Right ventricle myocardium superior (tissue), 1 donor: Measurements from ENCODE around the gene LYPD1. TPM values are rescaled to one million over a fixed set of nuclear protein-coding genes. Genes with fewer than 3 reads are reported as not detected.

Experiments used
- ATAC-seq: fragments of 200-7000 bp; cut with Tn5 transposase; one replicate; pipeline ENCODE4 v1.9.1; 2020; ENCODE audit warnings: mild to moderate bottlenecking; ENCODE audit not compliant: poor library complexity
- DNase-seq: peaks from one replicate; pipeline ENCODE4 v3.0.0-alpha.2; 2020
- intact Hi-C: fragments of 100-400 bp; cut with DNase I; formaldehyde crosslinking; loops from one replicate; pipeline ENCODE4 v1.11.2; 2022
- total RNA-seq: library from RNA; stranded (reverse); fragmentation: NEBNext Ultra II Directional; extraction: Animal tissue kit (Norgen Biotek cat#: 25700); gene quantifications from one replicate; pipeline ENCODE4 v1.2.1, GENCODE V29; 2021
- donor health status: DM: no; HTN: yes; CAD: no; lungs with severe emphysema.

The LYPD1 gene
- total RNA-seq, 1 donor from 2014 or later, result not detected

DNA sequence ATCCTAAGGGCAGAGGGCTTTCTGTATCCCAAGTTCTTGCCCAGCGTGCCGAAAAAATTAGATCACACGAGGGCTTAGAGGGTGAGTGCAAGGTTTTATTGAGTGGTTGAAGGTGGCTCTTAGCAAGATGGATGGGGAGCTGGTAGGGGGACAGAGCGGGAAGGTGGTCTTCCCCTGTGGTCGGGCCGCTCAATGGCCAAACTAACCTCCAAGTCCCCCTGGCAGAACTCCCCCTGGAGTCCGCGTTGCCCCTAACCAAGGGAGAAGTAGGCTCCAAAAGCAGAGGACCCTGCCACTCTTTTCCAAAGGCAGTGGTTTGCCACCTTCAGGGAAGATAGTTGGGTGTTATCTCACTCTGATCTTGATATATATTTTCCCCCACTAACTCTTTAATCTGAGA, 63.4 kb downstream of the LYPD1 start:
- intact Hi-C loops, result no loop called here
- ATAC-seq (no peak), DNase-seq (no peak)

DNA sequence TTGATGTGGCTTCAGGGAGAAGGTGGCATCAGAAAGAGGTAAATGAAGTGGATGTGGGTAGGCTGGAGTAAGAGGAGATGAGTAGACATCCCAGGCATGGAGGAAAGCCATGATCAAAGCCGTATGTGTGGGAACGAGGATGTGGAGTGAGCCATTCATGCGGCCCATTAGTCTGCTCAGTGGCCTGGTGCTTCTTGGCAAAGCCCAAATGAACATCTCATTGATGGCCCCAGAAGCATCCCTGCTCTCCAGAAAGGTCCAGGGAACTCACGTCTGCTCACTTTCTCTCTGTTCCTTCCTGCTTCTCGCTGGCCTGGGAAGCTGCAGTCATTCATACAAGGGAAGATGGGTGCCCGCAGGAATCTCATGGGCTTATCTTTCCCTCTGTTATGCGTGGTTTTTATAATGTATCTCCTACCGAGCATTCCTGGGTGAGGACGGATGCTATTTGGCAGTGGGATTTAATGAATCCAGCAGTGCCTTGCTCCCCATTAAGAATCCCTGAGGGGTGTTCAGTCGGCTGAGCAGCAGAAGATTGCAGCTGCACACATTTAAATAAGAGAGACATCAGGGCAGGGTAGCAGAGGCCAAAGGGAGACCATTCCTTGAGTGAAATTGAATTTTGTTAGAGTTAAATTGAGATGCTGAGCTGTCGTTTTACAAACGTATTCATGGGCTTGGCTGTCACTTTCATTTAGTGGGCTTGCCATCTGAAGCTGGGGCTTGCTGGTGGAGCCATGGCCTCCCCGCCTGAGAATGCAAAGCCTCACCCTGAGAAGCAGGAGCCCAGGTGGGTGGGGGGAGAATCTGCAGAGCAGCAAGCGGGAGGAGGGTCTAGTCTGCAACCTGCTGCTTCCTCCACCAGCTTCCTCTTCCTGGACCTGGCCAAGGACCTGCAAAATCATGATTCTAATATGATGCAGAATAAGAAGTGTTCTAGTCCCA, 64.5 kb downstream of the LYPD1 start:
- ATAC-seq (no peak), DNase-seq (no peak)
- intact Hi-C loops, result no loop called here

DNA sequence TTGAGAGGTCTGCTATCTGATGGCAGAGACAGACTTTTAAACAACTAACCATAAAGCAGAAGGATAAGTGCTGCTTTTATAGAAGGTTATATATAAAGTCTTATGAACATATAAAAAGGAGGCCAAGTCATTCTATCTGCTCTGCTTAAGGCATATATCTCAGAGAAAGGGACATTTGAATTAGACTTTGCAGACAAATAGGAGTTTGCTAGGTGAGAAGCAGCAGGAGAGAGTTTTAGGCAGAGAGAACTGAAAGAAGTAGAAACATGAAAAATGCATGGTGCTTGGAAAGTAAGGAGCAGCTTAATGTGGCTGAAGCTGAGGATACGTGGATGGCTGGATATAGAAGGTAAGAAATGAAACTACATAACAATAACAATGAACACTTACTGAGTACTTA, 65.4 kb downstream of the LYPD1 start:
- DNase-seq (no peak), ATAC-seq (no peak)
- intact Hi-C loops, result no loop called here

DNA sequence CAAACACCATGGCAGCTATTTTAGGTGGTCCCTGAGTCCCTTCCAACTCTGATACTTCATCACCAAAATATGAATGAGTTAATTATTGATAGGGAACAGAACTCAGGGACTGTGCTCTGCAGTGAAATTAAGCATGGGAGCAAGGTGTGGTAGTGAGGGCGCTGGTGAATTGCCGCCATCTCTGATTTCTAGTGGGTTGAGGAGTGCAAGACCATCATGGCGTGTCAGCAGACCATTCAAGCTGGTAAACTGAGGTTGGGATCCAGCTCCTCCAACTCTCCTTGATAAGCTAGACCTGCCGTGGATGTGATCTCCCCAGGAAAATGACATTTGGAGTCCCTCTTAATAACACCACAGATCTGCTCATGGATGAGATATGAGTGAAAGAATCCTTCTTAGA, 70.4 kb downstream of the LYPD1 start:
- intact Hi-C loops, result no loop called here
- ATAC-seq, result no peak
- DNase-seq, result no peak

DNA sequence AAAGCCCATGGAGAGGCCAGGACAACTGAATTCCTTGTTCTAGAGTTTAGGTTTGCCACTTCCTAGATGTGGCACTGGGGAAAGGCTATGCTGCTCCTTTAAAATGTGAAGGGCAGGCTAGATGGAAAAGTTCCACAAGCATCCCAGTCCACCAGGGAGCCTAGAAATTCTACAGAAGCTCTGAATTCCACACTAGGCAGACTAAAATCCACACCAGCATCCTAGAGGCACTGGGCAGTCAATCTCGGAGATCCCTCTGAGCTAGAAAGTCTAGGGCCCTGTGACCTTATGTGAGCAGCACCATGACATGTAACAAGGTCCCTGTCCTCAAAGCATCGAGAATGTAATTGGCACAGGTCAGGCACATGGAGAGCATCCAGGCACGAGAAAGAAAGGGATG, 71.5 kb downstream of the LYPD1 start:
- intact Hi-C loops, result no loop called here
- ATAC-seq, result no peak
- DNase-seq, result no peak

DNA sequence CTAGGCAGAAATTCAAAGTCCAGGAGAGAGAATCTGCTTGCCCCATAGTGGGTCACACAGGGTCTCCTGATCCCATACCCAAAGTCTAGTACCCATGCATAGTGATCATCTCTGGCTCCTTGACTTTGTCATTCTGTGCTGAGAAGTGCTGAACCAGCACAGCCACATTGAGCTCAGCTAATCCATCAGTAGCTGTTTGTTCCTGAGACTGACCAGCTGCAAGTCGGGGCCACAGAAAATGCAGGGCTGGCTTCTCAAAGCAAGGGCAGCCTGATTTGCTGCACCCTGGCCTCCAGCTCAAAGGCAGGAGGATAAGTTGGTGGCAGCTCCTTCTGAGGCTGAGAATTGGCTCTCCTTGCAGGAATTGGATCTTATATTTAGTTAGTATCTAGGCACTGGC, 72.2 kb downstream of the LYPD1 start:
- no peak for ATAC-seq
- intact Hi-C loops, result no loop called here
- no peak for DNase-seq

DNA sequence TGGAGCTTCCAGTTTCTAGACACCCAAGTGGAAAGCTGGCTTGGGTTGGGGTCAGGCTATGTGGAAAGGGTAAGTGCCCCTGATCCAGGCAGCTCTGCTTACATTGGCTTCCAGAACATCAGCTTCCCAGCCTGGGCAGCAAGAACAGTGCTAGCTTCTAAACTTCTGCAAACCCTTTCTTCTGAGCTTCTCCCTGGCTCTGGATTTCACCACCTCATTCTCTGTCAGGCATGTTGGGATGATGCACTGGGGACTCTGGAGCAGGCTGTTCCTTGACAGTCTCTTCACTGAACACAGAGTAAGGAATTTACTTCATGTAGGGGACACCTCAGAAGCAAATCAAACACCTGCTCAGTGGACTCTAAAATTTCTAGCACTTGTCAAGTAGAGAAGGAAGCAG, 72.8 kb downstream of the LYPD1 start:
- intact Hi-C loops, result no loop called here

DNA sequence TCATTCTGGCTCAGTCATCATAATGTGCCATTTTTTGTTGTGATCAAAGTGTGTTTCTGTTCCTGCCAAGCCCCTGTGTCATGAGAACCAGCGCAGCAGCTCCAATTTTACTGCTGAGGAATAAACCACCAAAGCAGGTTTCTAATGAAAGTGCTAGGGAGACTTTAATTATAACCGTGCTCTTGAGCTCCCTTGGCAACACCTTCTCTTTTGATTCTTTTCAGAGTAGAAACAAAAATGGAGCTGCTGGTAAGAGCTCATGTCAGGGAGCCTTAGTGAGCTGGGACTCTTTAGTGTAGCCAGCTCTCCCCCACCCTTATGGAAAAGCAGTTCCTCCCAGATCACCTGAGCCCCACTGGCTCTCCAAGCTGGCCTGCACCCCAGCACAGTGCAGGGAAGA, 74.3 kb downstream of the LYPD1 start:
- ATAC-seq (no peak), DNase-seq (no peak)
- intact Hi-C loops, result no loop called here

More for the DNA sequence above, 72.8 kb downstream of the LYPD1 start:
- ATAC-seq (no peak), DNase-seq (no peak)

DNA sequence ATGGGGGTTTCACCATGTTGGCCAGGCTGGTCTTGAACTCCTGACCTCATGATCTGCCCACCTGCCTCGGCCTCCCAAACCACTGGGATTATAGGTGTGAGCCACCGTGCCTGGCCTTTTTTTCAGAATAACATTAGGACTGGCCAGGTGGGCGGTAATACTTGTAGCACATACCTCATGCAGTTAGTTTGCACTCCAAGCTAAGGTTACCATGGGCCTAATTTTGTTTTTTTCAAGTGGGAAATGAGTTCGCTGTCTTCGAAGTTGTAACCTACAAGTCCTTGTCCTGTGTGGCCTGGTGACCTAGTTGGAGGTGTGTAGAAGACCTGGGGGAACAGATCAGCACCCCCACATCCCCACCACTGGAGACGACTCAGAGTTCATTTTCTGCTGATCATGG, 74.8 kb downstream of the LYPD1 start:
- no peak for ATAC-seq
- intact Hi-C loops, result no loop called here
- DNase-seq, result no peak
